Aorta (tissue), 5 donors: ENCODE data around the gene XPR1. TPM values are rescaled to one million over a fixed set of nuclear protein-coding genes. Genes with fewer than 3 reads are reported as not detected.
"Not testable (repeated sequence)": the region's sequence is repeated elsewhere in the genome, so short reads cannot be mapped to it uniquely, and the experiment has no call there.

Experiments
- ATAC-seq: fragments of 200-7000 bp; cut with Tn5 transposase; one replicate; pipeline ENCODE4 v1.9.1; 2022; ENCODE audit warnings: moderate library complexity; ENCODE audit not compliant: low FRiP score
- DNase-seq, 2 donors: peaks; one replicate each; pipeline ENCODE4 v3.0.0-alpha.2; 2020
- H3K27ac ChIP-seq, 2 donors: one replicate each; pipeline ENCODE4 v1.5.1; 2013; ENCODE audit warnings: low read length in 2 of 2, mild to moderate bottlenecking in 2 of 2, moderate library complexity in 2 of 2, control low read depth in 1 of 2, inconsistent platforms in 1 of 2, low read depth in 1 of 2
- H3K27me3 ChIP-seq, 2 donors: one replicate each; pipeline ENCODE4 v1.6.1; 2013; ENCODE audit warnings: control low read depth in 1 of 2, low read length in 1 of 2, mild to moderate bottlenecking in 1 of 2, moderate library complexity in 1 of 2; ENCODE audit not compliant: insufficient read depth in 2 of 2, control insufficient read depth in 1 of 2
- H3K36me3 ChIP-seq, 2 donors: one replicate each; pipeline ENCODE4 v1.6.1; 2013; ENCODE audit warnings: control low read depth in 1 of 2, low read length in 1 of 2, mild to moderate bottlenecking in 1 of 2; ENCODE audit not compliant: insufficient read depth in 2 of 2, control insufficient read depth in 1 of 2
- H3K4me1 ChIP-seq, 2 donors: one replicate each; pipeline ENCODE4 v1.6.1; 2013; ENCODE audit warnings: low read length in 2 of 2, control low read depth in 1 of 2, mild to moderate bottlenecking in 1 of 2, moderate library complexity in 1 of 2; ENCODE audit not compliant: insufficient read depth in 2 of 2, control insufficient read depth in 1 of 2
- H3K4me3 ChIP-seq, 2 donors: one replicate each; pipeline ENCODE4 v1.5.1; 2013; ENCODE audit warnings: low read length in 2 of 2, control low read depth in 1 of 2, mild to moderate bottlenecking in 1 of 2
- H3K9me3 ChIP-seq: one replicate; pipeline ENCODE4 v1.6.1; 2013; ENCODE audit warnings: mild to moderate bottlenecking, low read length; ENCODE audit not compliant: control insufficient read depth
- WGBS, 2 donors: extraction: QIAGEN DNeasy Blood & Tissue Kit; methylation state at CpG; one replicate each; pipeline ENCODE4 v1.1.7; 2013; 5-methylcytosine and 5-hydroxymethylcytosine counted together
- intact Hi-C, 2 donors: fragments of 100-400 bp; cut with DNase I; formaldehyde crosslinking; loops; one replicate each; pipeline versions ENCODE4 v1.14.2 to v1.15.0; 2022
- polyA plus RNA-seq, 2 donors: library from polyadenylated mRNA; stranded (reverse); fragments of 200-250 nt; gene quantifications; one replicate each; pipeline ENCODE4 v1.2.3, GENCODE V29; 2013
- total RNA-seq, 2 donors: library from RNA; stranded (reverse); fragmentation: NEBNext Ultra II Directional; extraction: Animal tissue kit (Norgen Biotek cat#: 25700); gene quantifications; one replicate each; pipeline ENCODE4 v1.2.1, GENCODE V29; 2021
- donor health status: healthy with polysubstance abuse.
- donor health status: Bipolar disorder and iron deficiency.
- donor health status: DM: no; HTN: no; CAD: no.
- donor health status: DM: no; HTN: no; CAD: no.
- donor health status: DM: yes; HTN: yes; CAD: no.

XPR1 gene
- total and polyA plus RNA-seq, 4 donors: 4.6 to 55.4 (median 15.6) TPM

GRCh38 chr1:180674603-180675530, 43.0 kb downstream of the XPR1 start:
- H3K27ac ChIP-seq: no peak overlapping the region
- H3K9me3 ChIP-seq: no peaks in the 10 kb centered on the region
- ATAC-seq (no peak), DNase-seq (no peak)
- no peak overlapping the region for H3K4me3 ChIP-seq
- H3K4me1 ChIP-seq: no peaks in the 10 kb centered on the region
- H3K27me3 ChIP-seq: no peaks in the 10 kb centered on the region
- intact Hi-C loops: no loop called here
- no peaks in the 10 kb centered on the region for H3K36me3 ChIP-seq
- WGBS, 2 donors: 0 to 39% methylated on average over 1 of the region's 1 CpG

GRCh38 chr1:180675586-180675985, 43.8 kb downstream of the XPR1 start:
- DNase-seq: no peak
- Histone ChIP-seq H3K9me3 (no peaks in the 10 kb centered on the region), H3K36me3 (no peaks in the 10 kb centered on the region), H3K27me3 (no peaks in the 10 kb centered on the region), H3K4me1 (no peaks in the 10 kb centered on the region), H3K27ac (no peak overlapping the region), H3K4me3 (no peak overlapping the region)
- ATAC-seq: no peak
- intact Hi-C loops: no loop called here
- WGBS, 2 donors: 93 to 94% methylated on average over 2 of the region's 2 CpGs

DNA sequence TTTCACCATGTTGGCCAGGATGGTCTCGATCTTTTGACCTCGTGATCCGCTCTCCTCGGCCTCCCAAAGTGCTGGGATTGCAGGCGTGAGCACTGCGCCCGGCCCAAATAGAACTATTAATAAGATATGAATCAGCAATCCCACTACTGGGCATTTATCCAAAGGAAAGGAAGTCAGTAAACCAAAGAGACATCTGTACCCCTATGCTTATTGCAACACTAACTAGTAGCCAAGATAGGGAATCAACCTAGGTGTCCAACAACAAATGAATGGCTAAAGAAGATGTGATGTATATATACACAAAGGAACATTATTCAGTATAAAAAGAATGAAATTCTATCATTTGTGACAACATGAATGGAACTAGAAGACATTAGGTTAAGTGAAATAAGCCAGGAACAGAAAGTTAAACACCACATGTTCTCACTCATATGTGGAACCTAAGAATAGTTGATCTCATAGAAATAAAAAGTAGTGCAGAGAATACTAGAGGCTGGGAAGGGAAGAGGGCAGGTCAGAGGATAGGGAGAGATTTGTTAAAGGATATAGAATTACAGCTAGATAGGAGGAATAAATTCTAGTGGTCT, 48.8 kb downstream of the XPR1 start:
- no peaks in the 10 kb centered on the region for H3K9me3 ChIP-seq
- ATAC-seq (no peak), DNase-seq (no peak)
- no peaks in the 10 kb centered on the region for H3K4me1 ChIP-seq
- intact Hi-C loops: no loop called here
- H3K27ac ChIP-seq: no peak overlapping the region
- 81 to 88% methylated on average over 7 of the region's 7 CpGs for WGBS, 2 donors
- H3K27me3 ChIP-seq: no peaks in the 10 kb centered on the region
- no peak overlapping the region for H3K4me3 ChIP-seq
- no peaks in the 10 kb centered on the region for H3K36me3 ChIP-seq

DNA sequence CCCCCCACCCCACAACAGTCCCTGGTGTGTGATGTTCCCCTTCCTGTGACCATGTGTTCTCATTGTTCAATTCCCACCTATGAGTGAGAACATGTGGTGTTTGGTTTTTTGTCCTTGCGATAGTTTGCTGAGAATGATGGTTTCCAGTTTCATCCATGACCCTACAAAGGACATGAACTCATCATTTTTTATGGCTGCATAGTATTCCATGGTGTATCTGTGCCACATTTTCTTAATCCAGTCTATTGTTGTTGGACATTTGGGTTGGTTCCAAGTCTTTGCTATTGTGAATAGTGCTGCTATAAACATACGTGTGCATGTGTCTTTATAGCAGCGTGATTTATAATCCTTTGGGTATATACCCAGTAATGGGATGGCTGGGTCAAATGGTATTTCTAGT, 51.3 kb downstream of the XPR1 start:
- intact Hi-C loops, H3K27ac ChIP-seq, ATAC-seq, H3K27me3 ChIP-seq, DNase-seq, H3K36me3 ChIP-seq, H3K4me3 ChIP-seq, H3K4me1 ChIP-seq, H3K9me3 ChIP-seq: not testable (repeated sequence)
- WGBS, 2 donors: 92 to 100% methylated on average over 3 of the region's 3 CpGs

GRCh38 chr1:180691322-180691913, 59.6 kb downstream of the XPR1 start:
- 61% methylated on average over 2 of the region's 2 CpGs for WGBS, 2 donors
- no peaks in the 10 kb centered on the region for H3K36me3 ChIP-seq
- H3K4me3 ChIP-seq: no peak overlapping the region
- H3K9me3 ChIP-seq: no peaks in the 10 kb centered on the region
- peaks cover 3 to 4% of the 10 kb centered on the region in 2 donors for H3K4me1 ChIP-seq
- intact Hi-C loops: no loop called here
- DNase-seq (no peak), ATAC-seq (no peak)
- no peak overlapping the region for H3K27ac ChIP-seq
- H3K27me3 ChIP-seq: no peaks in the 10 kb centered on the region

DNA sequence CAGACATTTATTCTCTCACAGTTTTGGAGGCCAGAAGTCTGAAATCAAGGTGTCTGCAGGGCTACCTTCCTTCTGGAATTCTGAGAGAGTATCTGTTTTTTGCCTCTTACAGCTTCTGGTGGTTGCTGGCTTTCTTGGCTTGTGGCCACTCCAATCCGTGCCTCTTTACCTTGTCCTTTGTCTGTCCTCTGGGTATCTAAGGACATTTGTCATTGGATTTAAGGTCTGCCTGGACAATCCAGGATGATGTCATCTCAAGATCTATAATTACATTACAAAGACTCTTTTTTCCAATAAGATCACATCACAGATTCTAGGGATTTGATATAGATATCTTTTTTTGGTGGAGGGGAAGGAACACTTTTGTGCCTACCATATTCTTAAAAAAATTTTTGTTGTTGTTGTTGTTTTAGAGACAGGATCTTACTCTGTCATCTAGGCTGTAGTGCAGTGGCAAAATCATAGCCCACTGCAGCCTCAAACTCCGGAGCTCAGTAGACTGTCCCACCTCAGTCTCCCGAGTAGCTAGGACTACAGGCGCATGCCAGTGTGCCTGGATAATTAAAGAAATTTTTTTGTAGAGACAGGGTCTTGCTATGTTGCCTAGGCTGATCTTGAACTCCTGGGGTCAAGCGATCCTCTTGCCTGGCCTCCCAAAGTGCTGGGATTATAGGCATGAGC, 61.9 kb downstream of the XPR1 start:
- Histone ChIP-seq H3K27me3 (no peaks in the 10 kb centered on the region), H3K36me3 (no peaks in the 10 kb centered on the region), H3K9me3 (no peaks in the 10 kb centered on the region), H3K4me3 (no peak overlapping the region), H3K27ac (no peak overlapping the region), H3K4me1 (peaks cover 3 to 4% of the 10 kb centered on the region in 2 donors)
- DNase-seq (no peak), ATAC-seq (no peak)
- 95 to 96% methylated on average over 5 of the region's 5 CpGs for WGBS, 2 donors
- intact Hi-C loops: no loop called here

DNA sequence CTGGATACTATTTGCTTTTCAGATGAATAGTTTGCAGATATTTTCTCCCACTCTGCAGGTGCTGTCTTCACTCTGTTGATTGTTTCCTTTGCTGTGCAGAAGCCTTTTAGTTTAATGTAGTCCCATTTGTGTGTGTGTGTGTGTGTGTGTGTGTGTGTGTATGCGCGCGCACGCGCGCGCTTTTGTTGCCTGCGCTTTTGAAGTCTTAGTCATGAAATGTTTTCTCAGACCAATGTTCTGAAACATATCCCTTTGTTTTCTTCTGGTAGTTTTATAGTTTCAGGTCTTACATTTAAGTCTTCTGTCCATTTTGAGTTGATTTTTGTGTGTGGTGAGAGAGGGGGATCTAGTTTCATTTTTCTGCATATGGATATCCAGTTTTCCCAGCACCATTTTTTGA, 63.5 kb downstream of the XPR1 start:
- no peak overlapping the region for H3K27ac ChIP-seq
- 92 to 98% methylated on average over 8 of the region's 8 CpGs for WGBS, 2 donors
- no peak overlapping the region for H3K4me3 ChIP-seq
- ATAC-seq: no peak
- intact Hi-C loops: no loop called here
- H3K36me3 ChIP-seq: no peaks in the 10 kb centered on the region
- peaks cover 3 to 4% of the 10 kb centered on the region in 2 donors for H3K4me1 ChIP-seq
- H3K27me3 ChIP-seq: no peaks in the 10 kb centered on the region
- DNase-seq: no peak
- H3K9me3 ChIP-seq: no peaks in the 10 kb centered on the region

DNA sequence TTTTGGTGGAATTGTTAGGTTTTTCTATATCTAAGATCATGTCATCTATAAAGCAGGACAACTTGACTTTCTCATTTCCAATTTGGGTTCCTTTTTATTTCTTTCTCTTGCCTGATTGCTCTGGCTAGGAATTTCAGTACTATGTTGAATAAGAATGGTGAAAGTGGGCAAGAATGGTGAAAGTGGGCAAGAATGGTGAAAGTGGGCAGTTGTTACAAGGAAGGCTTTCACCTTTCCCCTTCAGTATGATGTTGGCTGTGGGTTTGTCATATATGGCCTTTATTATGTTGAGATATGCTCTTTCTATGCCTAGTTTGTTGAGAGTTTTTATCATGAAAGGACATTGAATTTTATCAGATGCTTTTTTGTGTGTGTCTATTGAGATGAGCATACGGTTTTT, 64.5 kb downstream of the XPR1 start:
- no peaks in the 10 kb centered on the region for H3K9me3 ChIP-seq
- no peak overlapping the region for H3K4me3 ChIP-seq
- intact Hi-C loops: no loop called here
- no peak for ATAC-seq
- H3K4me1 ChIP-seq: peaks cover 2 to 4% of the 10 kb centered on the region in 2 donors
- no peaks in the 10 kb centered on the region for H3K27me3 ChIP-seq
- no peaks in the 10 kb centered on the region for H3K36me3 ChIP-seq
- 92 to 97% methylated on average over 1 of the region's 1 CpG for WGBS, 2 donors
- H3K27ac ChIP-seq: no peak overlapping the region
- DNase-seq: no peak
